T-helper 9 cell (primary cell): ENCODE data around the gene MFSD2A.
A peak's percentile ranks its signal among the peaks of the same experiment; 100 is the strongest.
"Not testable (repeated sequence)": the region's sequence is repeated elsewhere in the genome, so short reads cannot be mapped to it uniquely, and the experiment has no call there.

ENCODE experiments used
- DNase-seq: peaks from one replicate; pipeline ENCODE4 v3.0.0-alpha.2; 2020
- total RNA-seq, 2 donors: gene quantifications; one replicate each; lab custom pipeline; 2026; lab: John Stamatoyannopoulos, UW

Gene MFSD2A
- 2.0 to 8.4 reads per million in 2 donors for total RNA-seq

GRCh38 chr1:39954870-39955546, at the start of gene MFSD2A:
Gene MFSD2A, plus strand, starts transcription at chr1:39955145. Its CDS starts 148 bp downstream, at chr1:39955293.
- peak; percentile 80 for DNase-seq

GRCh38 chr1:39905172-39905571, 49.8 kb upstream of the MFSD2A start:
- no peak for DNase-seq

GRCh38 chr1:39907528-39908453, 47.2 kb upstream of the MFSD2A start:
- no peak for DNase-seq

GRCh38 chr1:39908534-39908933, 46.4 kb upstream of the MFSD2A start:
- DNase-seq, result no peak

- DNase-seq, result no peak
Measured at GRCh38 chr1:39910263-39910662, 44.7 kb upstream of the MFSD2A start.

GRCh38 chr1:39913136-39913535, 41.8 kb upstream of the MFSD2A start:
- DNase-seq, result not testable (repeated sequence)

- DNase-seq, result no peak
Measured at GRCh38 chr1:39915499-39916129, 39.3 kb upstream of the MFSD2A start.

- no peak for DNase-seq
Measured at GRCh38 chr1:39917825-39918224, 37.1 kb upstream of the MFSD2A start.

GRCh38 chr1:39919545-39919944, 35.4 kb upstream of the MFSD2A start:
- peak; percentile 8 for DNase-seq

- no peak for DNase-seq
Measured at GRCh38 chr1:39922251-39922688, 32.7 kb upstream of the MFSD2A start.

- DNase-seq, result no peak
Measured at GRCh38 chr1:39925721-39926342, 29.1 kb upstream of the MFSD2A start.

- DNase-seq, result no peak
Measured at GRCh38 chr1:39926343-39926793, 28.6 kb upstream of the MFSD2A start.

GRCh38 chr1:39926820-39927219, 28.1 kb upstream of the MFSD2A start:
- no peak for DNase-seq

GRCh38 chr1:39927538-39927937, 27.4 kb upstream of the MFSD2A start:
- no peak for DNase-seq

- no peak for DNase-seq
Measured at GRCh38 chr1:39928809-39929587, 25.9 kb upstream of the MFSD2A start.

- no peak for DNase-seq
Measured at GRCh38 chr1:39933956-39934941, 20.7 kb upstream of the MFSD2A start.

- no peak for DNase-seq
Measured at GRCh38 chr1:39936724-39937491, 18.0 kb upstream of the MFSD2A start.

GRCh38 chr1:39938856-39939255, 16.1 kb upstream of the MFSD2A start:
- DNase-seq, result no peak

- DNase-seq, result no peak
Measured at GRCh38 chr1:39940253-39940652, 14.7 kb upstream of the MFSD2A start.
